ENCODE measurements around the gene RENBP.

RENBP gene

DNA sequence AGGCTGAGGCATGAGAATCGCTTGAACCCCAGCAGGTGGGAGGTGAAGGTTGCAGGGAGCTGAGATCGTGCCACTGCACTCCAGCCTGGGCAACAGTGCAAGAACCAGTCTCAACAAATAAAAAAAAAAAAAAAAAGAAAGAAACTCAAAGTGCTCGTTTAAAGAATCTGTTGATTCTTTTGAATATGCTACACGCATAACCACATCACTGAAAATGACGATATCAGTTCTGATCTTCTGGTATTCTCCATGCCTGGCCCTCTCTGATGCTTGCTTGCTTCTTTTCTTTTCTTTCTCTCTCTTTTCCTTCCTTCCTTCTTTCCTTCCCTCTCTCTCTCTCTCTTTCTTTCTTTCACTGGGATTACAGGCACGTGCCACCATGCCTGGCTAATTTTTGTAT lies 32.6 kb downstream of the RENBP start:
- no peak for DNase-seq

GRCh38 chrX:153910446-153910845 lies 34.0 kb downstream of the RENBP start:
- no peak for DNase-seq

- no peak for DNase-seq
Observed at GRCh38 chrX:153909980-153910360, 34.5 kb downstream of the RENBP start.

DNA sequence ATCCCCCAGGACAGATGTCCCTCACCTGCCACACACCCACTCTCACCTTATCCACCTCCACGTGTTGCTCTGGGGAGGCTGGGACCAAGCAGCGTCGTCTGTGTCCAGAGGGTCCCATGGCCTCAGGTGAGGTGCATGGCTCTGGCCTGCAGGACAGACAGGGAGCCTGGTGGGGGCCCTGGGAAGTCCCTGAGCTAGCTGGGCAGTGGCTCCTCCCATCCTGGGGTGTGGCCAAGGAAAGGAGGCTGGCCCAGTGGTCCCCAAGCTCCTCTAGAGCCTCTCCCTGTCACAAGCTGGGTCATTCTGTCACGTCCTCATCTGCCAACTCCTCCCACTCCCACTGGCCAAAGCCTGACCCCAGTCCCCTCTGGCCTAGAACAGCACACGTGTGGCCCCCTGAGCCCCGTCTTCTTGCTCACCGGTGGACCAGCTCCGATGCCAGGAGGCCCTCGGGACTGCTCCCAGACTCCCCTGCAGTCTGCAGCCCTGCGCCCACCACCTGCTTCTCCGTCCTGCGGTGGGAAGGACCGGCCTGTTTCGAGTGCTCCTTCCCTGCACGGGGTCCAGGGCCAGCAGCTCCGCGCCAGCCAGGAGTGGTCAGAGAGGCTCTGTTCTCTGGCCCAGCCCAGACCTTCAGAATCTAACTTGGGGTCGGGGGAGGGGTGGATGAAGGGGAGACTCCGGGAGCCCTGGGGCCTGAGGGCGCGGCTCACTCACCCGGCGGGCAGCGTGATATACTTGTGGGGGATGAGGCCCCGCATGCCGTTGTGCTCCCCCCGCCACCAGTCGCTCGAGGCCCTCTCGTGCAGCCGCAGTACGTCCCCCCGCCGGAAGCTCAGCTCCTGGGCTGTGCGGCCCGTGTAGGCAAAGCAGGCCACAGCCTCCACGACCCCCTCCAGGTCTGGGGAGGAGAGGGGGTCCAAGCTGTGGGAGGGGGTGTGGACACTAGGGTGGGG lies 35.1 kb downstream of the RENBP start:
- no peak for DNase-seq

- DNase-seq: no peak
Observed at GRCh38 chrX:153908219-153908860, 36.1 kb downstream of the RENBP start.

- DNase-seq: no peak
Observed at GRCh38 chrX:153907456-153907855, 37.0 kb downstream of the RENBP start.

DNA sequence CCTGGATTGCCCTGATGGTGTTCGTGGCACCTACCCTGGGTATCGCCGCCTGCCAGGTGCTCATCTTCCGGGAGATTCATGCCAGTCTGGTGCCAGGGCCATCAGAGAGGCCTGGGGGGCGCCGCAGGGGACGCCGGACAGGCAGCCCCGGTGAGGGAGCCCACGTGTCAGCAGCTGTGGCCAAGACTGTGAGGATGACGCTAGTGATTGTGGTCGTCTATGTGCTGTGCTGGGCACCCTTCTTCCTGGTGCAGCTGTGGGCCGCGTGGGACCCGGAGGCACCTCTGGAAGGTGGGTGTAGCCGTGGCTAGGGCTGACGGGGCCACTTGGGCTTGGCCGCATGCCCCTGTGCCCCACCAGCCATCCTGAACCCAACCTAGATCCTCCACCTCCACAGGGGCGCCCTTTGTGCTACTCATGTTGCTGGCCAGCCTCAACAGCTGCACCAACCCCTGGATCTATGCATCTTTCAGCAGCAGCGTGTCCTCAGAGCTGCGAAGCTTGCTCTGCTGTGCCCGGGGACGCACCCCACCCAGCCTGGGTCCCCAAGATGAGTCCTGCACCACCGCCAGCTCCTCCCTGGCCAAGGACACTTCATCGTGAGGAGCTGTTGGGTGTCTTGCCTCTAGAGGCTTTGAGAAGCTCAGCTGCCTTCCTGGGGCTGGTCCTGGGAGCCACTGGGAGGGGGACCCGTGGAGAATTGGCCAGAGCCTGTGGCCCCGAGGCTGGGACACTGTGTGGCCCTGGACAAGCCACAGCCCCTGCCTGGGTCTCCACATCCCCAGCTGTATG lies 38.1 kb downstream of the RENBP start:
- DNase-seq: no peak

GRCh38 chrX:153905481-153906095 lies 38.9 kb downstream of the RENBP start:
- DNase-seq: peak in 1 of 2 experiments; percentile 30

DNA sequence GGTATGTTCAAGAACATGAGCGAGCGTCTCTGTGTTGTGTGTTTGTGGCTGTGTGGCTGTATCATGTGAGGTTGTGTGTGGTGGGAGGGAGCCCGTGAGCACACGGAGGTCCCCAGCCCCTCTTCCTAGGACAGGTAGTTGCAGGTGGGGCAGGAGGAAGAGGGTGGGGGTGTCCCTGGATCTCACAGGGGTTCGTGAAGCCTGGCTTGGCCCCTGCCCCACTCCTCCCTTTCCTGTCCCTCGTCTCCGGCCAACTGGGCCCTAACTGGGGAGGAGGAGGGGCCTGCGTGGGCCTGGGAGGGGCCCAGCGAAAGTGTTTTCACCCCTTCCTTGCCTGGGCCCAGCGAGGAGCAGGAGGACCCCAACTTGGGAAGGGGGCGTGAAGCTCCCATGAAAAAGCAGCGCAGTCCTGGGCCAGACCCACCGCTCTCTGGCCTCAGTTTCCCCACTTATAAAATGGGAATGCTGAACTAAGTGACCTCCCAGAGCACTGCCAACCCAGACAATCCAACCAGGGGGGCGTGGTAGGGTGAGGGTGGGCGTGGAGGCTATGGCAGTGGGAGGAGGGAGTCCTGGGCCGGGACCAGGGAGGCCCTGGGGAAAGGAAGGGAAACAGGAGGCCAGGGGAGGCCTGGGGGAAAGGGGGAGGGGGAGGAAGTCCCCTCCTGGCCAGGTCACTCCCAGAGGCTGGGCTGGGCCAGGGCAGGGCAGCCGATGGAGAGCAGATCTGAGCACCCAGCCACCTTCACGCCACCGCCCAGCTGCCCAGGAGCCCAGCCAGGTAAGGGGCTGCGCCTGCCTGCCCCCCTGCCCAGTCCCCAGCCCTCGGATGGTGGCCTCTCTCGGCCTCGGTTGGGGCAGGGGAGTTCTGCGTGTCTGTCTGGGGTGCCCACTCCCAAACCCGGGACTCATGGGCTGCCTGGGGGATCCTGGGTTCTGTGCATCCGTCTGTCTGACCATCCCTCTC lies 40.2 kb downstream of the RENBP start, which contains the start of gene AVPR2:
TSS of gene AVPR2 (plus strand) at position 683 of the 967 bp plus-strand sequence. CDS start 473 bp downstream, outside the sequence.
- DNase-seq: no peak

- no peak for DNase-seq
Observed at GRCh38 chrX:153903238-153903980, 41.0 kb downstream of the RENBP start.

GRCh38 chrX:153902385-153902784 lies 42.1 kb downstream of the RENBP start:
- DNase-seq: no peak

GRCh38 chrX:153901753-153902140 lies 42.7 kb downstream of the RENBP start:
- DNase-seq: no peak

GRCh38 chrX:153900831-153901752 lies 43.4 kb downstream of the RENBP start:
- peak; percentile 24 to 60 for DNase-seq

- no peak for DNase-seq
Observed at GRCh38 chrX:153897899-153898298, 46.5 kb downstream of the RENBP start.

DNA sequence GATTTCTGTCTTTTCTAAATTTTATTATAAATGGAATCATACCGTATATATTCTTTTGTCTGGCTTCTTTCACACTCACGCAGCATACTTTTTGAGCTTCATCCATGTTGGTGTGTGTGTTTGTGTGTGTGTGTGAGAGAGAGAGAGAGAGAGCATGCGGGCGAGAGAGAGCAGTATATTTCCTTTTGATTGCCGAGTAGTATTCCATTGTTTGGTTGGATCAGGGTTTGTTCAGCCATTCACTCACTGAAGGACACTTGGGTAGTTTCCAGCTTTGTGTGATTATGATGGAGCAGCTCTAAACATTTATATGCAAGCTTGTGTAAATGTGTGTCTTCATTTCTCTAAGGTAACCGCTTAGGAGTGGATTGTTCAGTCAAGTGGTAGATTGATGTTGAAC lies 55.3 kb downstream of the RENBP start:
- no peak for DNase-seq

DNA sequence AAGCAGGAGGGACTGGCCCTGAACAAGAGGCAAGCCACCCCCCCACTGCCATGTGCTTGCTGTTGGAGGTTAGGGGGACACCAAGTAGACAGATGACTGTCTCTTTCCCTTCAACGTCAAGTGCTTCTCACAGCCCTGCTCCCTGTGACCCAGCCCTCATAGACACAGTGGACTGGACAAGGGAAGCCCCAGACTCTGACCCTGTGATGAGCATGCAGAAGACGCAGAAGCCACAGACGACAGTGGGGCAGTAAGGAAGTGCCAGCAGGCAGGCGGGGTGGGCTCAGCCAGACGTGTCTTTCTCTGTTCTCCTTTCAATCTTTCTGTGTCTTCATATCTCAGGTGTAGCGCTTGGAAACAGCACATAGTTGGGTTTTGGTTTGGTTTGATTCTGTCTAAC lies 56.1 kb downstream of the RENBP start:
- DNase-seq: no peak

- DNase-seq: no peak
Observed at GRCh38 chrX:153887385-153887784, 57.1 kb downstream of the RENBP start.

DNA sequence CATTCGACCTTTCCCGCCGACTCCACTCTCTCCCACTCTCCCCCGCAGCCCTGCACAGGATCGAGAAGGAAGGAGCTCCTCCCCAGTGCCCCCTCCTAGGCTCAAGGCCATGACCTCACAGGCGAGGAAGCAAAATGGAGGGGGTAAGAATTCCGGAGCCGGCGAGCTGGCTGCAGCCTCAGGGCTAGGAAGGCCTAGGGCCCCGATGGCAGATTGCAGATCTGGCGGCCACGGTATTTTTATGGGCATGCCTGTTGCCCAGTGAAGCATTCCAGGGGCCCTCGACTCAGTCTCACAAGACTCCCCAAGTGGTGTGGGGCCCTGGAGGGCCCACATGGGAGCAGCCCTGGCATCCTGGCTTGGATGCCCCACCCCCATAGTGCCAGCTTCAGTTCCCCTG lies 57.5 kb downstream of the RENBP start:
- no peak for DNase-seq
